BLaER1 (cell line): ENCODE measurements around the gene MVK.
A peak's percentile ranks its signal among the peaks of the same experiment; 100 is the strongest.

Source experiments
- H3K27ac ChIP-seq: shearing (Covaris generic); formaldehyde crosslinking; 2 replicates; pipeline ENCODE4 v1.8.1; 2022
- H3K27me3 ChIP-seq: shearing (Covaris generic); formaldehyde crosslinking; 2 replicates; pipeline ENCODE4 v1.8.1; 2022
- H3K36me3 ChIP-seq: shearing (Covaris generic); formaldehyde crosslinking; 2 replicates; pipeline ENCODE4 v1.8.1; 2022
- H3K4me1 ChIP-seq: shearing (Covaris generic); formaldehyde crosslinking; 2 replicates; pipeline ENCODE4 v1.8.1; 2022
- H3K4me2 ChIP-seq: shearing (Covaris generic); formaldehyde crosslinking; 2 replicates; pipeline ENCODE4 v1.8.1; 2022
- H3K4me3 ChIP-seq: shearing (Covaris generic); formaldehyde crosslinking; 2 replicates; pipeline ENCODE4 v1.8.1; 2022
- H3K9ac ChIP-seq: shearing (Covaris generic); formaldehyde crosslinking; 2 replicates; pipeline ENCODE4 v1.8.1; 2022
- H3K9me3 ChIP-seq: shearing (Covaris generic); formaldehyde crosslinking; 2 replicates; pipeline ENCODE4 v1.8.1; 2022
- H4K20me1 ChIP-seq: shearing (Covaris generic); formaldehyde crosslinking; 2 replicates; pipeline ENCODE4 v1.8.1; 2022
- Cebpa-rat ChIP-seq: shearing (Covaris generic); IDR thresholded peaks from 2 replicates; pipeline ENCODE4 v1.8.1; 2022

The MVK gene

DNA sequence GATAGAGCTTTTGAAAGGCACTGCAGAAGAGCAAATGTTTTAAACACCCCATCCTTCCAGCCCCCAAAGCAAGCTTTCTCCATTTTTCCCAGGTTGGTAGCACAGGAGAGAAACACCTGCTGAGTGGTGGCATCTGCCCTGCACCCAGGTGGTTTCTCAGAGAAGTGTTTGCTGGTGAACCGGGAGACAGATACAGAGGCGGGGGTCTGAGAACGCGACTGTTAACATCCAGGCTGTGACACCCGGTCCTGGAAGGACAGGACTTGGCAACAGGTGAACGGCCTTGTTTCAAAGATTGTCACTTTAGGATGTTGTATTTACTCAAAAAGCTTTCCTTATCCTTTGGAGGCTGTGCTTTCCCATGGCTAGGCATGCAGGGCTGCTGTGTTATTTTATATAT lies 18.8 kb upstream of the MVK start:
- Histone ChIP-seq H4K20me1 (no peaks in the 10 kb centered on the region), H3K27ac (no peak overlapping the region), H3K4me2 (no peak overlapping the region), H3K27me3 (no peaks in the 10 kb centered on the region), H3K4me3 (no peak overlapping the region), H3K9me3 (no peaks in the 10 kb centered on the region), H3K36me3 (peaks cover 23% of the 10 kb centered on the region; the same call in 1 of the 2 replicates), H3K9ac (no peak overlapping the region), H3K4me1 (peaks cover 12% of the 10 kb centered on the region)
- TF ChIP-seq Cebpa-rat: no peak

GRCh38 chr12:109555431-109556315 lies 17.9 kb upstream of the MVK start:
- Histone ChIP-seq H3K4me3 (no peak overlapping the region), H3K36me3 (peaks cover 32% of the 10 kb centered on the region; the same call in 1 of the 2 replicates), H3K27me3 (no peaks in the 10 kb centered on the region), H3K4me2 (no peak overlapping the region), H3K4me1 (peaks cover 12% of the 10 kb centered on the region), H3K27ac (no peak overlapping the region), H4K20me1 (no peaks in the 10 kb centered on the region), H3K9me3 (no peaks in the 10 kb centered on the region), H3K9ac (no peak overlapping the region)
- TF ChIP-seq Cebpa-rat: no peak

DNA sequence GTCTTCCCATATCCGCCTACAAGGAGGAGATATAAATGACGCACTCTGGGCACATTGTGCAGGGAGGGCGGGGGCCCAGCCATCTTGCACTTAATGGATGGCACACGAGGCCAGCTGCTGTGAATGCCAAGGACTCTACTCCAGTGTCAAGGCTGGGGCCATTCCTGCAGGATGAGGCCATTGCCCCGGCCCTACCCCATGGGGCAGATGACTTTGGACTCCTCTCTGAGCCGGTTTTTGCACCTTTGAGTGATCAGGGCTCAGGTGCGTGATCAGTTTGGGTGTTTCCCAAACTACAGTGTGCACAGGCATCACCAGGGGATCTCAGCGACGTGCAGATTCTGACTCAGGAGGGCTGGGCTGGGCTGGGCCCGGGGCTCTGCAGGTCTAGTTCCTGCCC lies 16.4 kb upstream of the MVK start:
- TF ChIP-seq Cebpa-rat: no peak
- H3K27ac ChIP-seq: no peak overlapping the region
- no peaks in the 10 kb centered on the region for H4K20me1 ChIP-seq
- peaks cover 8% of the 10 kb centered on the region; the same call in 1 of the 2 replicates for H3K9me3 ChIP-seq
- H3K9ac ChIP-seq: no peak overlapping the region
- H3K4me3 ChIP-seq: no peak overlapping the region
- peaks cover 15% of the 10 kb centered on the region for H3K4me1 ChIP-seq
- H3K4me2 ChIP-seq: no peak overlapping the region
- no peaks in the 10 kb centered on the region for H3K27me3 ChIP-seq
- peaks cover 47% of the 10 kb centered on the region for H3K36me3 ChIP-seq

- Histone ChIP-seq H3K9ac (peak overlapping the region; percentile 41; the same call in 1 of the 2 replicates), H3K27ac (peak overlapping the region; percentile 30; the same call in 1 of the 2 replicates), H3K9me3 (peaks cover 10% of the 10 kb centered on the region; the same call in 1 of the 2 replicates), H3K4me2 (peak overlapping the region; percentile 40; the same call in 1 of the 2 replicates), H3K4me3 (no peak overlapping the region), H4K20me1 (no peaks in the 10 kb centered on the region), H3K27me3 (no peaks in the 10 kb centered on the region), H3K4me1 (peaks cover 21% of the 10 kb centered on the region), H3K36me3 (peaks cover 53% of the 10 kb centered on the region)
- no peak for TF ChIP-seq Cebpa-rat
These were observed 15.8 kb upstream of the MVK start for GRCh38 chr12:109557805-109558204.

DNA sequence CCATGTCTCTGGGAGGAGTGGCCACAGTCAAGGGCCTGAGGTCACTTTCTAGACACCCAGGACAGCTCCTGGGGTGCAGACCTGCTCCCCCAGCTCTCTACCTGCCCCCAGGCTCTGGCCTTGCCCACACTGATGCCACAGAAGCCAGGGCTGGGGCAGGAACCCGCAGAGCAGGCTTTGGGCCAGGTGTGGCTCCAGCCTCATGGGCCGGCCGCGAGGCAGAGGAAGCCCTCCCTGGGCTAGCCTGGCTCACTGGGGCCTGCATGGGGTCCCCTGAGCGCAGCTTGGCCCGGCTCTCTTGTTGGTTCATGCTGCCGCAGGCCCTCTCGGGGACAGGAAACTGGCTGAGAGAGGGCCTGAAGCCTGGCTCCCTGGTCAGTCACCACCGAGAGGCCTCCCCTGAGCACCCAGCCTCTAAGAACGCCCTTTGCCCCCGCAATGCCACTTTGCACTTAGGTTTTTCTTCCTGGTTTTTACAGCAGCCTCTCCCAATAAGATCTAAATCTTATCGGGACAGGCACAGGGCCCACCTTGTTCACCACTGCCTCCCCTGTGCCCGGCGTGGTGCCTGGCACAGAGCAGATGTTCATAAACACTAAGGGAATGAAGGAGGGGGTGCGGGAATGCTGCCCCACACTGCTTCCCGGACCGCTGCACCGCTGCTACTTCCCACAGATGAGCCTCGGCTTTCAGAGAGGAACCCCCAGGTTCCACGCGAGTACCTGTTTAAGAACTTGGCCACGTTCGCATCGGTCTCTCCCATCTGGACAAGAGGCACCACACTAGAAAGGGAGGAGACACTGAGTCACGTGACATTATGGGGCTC lies 15.0 kb upstream of the MVK start:
- H3K4me1 ChIP-seq: peaks cover 29% of the 10 kb centered on the region
- peak overlapping the region; percentile 30; the same call in 1 of the 2 replicates for H3K27ac ChIP-seq
- TF ChIP-seq Cebpa-rat: no peak
- H3K9me3 ChIP-seq: peaks cover 10% of the 10 kb centered on the region; the same call in 1 of the 2 replicates
- H3K4me3 ChIP-seq: no peak overlapping the region
- H4K20me1 ChIP-seq: no peaks in the 10 kb centered on the region
- H3K36me3 ChIP-seq: peaks cover 53% of the 10 kb centered on the region
- peak overlapping the region; percentile 40 for H3K4me2 ChIP-seq
- peak overlapping the region; percentile 41; the same call in 1 of the 2 replicates for H3K9ac ChIP-seq
- no peaks in the 10 kb centered on the region for H3K27me3 ChIP-seq

- 0 out of 2 replicates have a peak, but pooled peaks cover 3% of the 10 kb centered on the region for H4K20me1 ChIP-seq
- H3K4me1 ChIP-seq: peaks cover 35% of the 10 kb centered on the region
- H3K9ac ChIP-seq: no peak overlapping the region
- H3K27ac ChIP-seq: no peak overlapping the region
- peaks cover 53% of the 10 kb centered on the region for H3K36me3 ChIP-seq
- TF ChIP-seq Cebpa-rat: no peak
- no peak overlapping the region for H3K4me3 ChIP-seq
- H3K9me3 ChIP-seq: peaks cover 10% of the 10 kb centered on the region; the same call in 1 of the 2 replicates
- H3K4me2 ChIP-seq: no peak overlapping the region
- H3K27me3 ChIP-seq: no peaks in the 10 kb centered on the region
These were observed 14.4 kb upstream of the MVK start for GRCh38 chr12:109559200-109559505.

DNA sequence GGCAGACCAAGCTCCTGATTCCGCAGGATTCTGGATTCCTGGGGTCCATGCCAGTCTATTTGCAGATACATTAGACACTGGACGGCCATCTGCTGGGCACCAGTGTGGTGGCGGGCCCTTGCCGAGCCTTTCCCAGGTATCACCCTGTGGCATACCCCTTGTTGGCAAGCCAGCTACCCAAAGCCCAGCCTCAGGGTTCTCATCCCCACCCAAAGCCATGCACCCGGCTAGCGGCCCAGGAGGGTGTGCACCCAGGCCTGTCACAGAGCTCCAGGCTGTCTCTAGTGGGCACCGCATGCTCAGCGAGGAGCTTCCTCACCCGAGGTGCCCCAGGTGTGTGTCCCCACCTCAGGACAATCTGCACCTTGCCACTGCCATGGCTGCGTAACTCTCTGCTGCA lies 14.0 kb upstream of the MVK start:
- no peak for TF ChIP-seq Cebpa-rat
- Histone ChIP-seq H3K36me3 (peaks cover 56% of the 10 kb centered on the region), H3K9ac (no peak overlapping the region), H3K4me3 (no peak overlapping the region), H3K27me3 (no peaks in the 10 kb centered on the region), H3K9me3 (peaks cover 10% of the 10 kb centered on the region; the same call in 1 of the 2 replicates), H3K27ac (no peak overlapping the region), H3K4me2 (no peak overlapping the region), H4K20me1 (peaks cover 7% of the 10 kb centered on the region; the same call in 1 of the 2 replicates), H3K4me1 (peaks cover 39% of the 10 kb centered on the region)

DNA sequence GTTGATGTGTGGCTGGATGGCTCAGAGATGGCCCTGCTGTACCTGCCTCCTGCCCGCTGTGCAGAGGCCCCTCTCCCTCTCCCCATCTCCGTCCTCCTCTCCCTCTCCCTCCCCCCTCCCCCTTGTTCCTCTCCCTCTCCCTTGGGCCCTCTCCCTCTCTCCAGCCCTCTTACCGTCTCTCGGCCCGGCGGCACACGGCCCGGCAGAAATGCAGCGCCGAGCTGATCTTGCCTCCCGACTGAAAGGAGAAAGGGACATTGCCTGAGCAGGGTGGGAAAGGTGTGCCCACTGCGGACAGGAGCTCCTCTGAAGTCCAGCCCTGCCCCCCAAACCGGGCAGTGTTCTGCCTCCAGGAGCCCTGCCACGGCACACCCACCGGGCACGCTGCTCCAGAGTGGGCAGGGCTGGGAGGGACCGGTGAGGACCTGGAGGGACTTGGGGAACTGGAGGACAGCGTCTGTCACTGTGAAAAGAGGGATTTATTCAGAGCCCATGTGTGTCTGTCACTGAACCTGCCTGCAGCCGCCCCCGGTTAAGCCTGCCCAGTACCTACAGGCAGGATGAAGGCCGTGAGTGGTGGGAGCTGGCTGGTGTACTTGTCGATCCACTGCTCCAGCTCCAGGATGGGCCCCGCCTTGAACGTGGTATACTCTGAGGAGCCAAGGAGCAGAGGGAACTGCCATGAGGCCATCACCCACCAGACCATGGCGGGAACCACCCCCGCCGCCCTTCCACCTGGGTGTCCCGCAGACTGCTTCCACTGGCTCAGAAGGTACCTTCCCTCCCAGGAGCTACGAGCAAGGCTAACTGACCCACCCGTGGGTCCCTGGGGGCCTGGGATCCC lies 12.5 kb upstream of the MVK start:
- Histone ChIP-seq H3K36me3 (peaks cover 69% of the 10 kb centered on the region), H3K27me3 (no peaks in the 10 kb centered on the region), H3K27ac (no peak overlapping the region), H4K20me1 (peaks cover 10% of the 10 kb centered on the region; the same call in 1 of the 2 replicates), H3K9me3 (peaks cover 10% of the 10 kb centered on the region; the same call in 1 of the 2 replicates), H3K4me1 (peaks cover 39% of the 10 kb centered on the region), H3K4me2 (no peak overlapping the region), H3K4me3 (no peak overlapping the region), H3K9ac (no peak overlapping the region)
- TF ChIP-seq Cebpa-rat: no peak

DNA sequence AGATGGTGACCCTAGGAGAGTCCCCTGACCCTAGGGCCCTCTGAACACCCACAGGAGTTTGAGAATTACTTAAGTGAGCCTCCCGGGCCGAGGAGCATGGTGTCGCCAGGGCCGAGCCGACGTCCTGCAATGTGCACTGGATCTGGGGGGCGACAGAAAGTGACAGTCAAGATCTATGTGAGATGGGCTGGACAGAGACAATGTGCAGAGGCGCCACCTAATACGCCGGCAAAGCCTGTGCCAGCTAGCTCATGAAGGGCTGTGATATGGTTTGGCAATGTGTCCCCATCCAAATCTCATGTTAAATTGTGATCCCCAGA lies 11.9 kb upstream of the MVK start:
- Histone ChIP-seq H3K27ac (no peak overlapping the region), H3K36me3 (peaks cover 74% of the 10 kb centered on the region), H3K4me1 (peaks cover 39% of the 10 kb centered on the region), H3K4me3 (no peak overlapping the region), H3K9me3 (peaks cover 10% of the 10 kb centered on the region; the same call in 1 of the 2 replicates), H3K9ac (no peak overlapping the region), H3K27me3 (no peaks in the 10 kb centered on the region), H4K20me1 (peaks cover 10% of the 10 kb centered on the region; the same call in 1 of the 2 replicates), H3K4me2 (peak overlapping the region; percentile 89; the same call in 1 of the 2 replicates)
- no peak for TF ChIP-seq Cebpa-rat
